IMR-90 (cell line): ENCODE data around the gene ABCC9. TPM values are rescaled to one million over a fixed set of nuclear protein-coding genes. Genes with fewer than 3 reads are reported as not detected.

ENCODE experiments used
- ATAC-seq: fragments of 200-7000 bp; cut with Tn5 transposase; 2 replicates; pipeline ENCODE4 v1.9.1; 2020; ENCODE audit warnings: low read depth, mild to moderate bottlenecking, moderate library complexity
- BruUV-seq: library from RNA; stranded (reverse); fragments of 400-500 nt; replicated peaks from 2 replicates; lab custom pipeline; 2021; lab: Mats Ljungman, UMichigan
- CTCF ChIA-PET: fragments of 300-600 bp; formaldehyde crosslinking; extraction: SDS; loops from one replicate; lab custom pipeline; 2021; ENCODE audit warnings: antibody characterized with exemption; lab: Yijun Ruan, JAX
- POLR2A ChIA-PET: fragments of 300-600 bp; sonication (Branson Sonifier 250); formaldehyde crosslinking; loops from one replicate; lab custom pipeline; 2022; ENCODE audit warnings: antibody characterized with exemption; ENCODE audit not compliant: unreplicated experiment; lab: Charles Lee
- DNase-seq: peaks from one replicate; pipeline ENCODE4 v3.0.0; 2013
- H2AFZ ChIP-seq: replicated peaks from 2 replicates; pipeline ENCODE3; 2013; ENCODE audit warnings: low read length, mild to moderate bottlenecking; ENCODE audit not compliant: poor library complexity
- H2AK5ac ChIP-seq: 2 replicates; pipeline ENCODE4 v1.6.1; 2013; ENCODE audit warnings: low read depth, low read length, inconsistent platforms
- H2AK9ac ChIP-seq: replicated peaks from 2 replicates; pipeline ENCODE3; 2013; ENCODE audit warnings: mild to moderate bottlenecking, low read depth, low read length, moderate library complexity; ENCODE audit not compliant: poor library complexity
- H2BK120ac ChIP-seq: 2 replicates; pipeline ENCODE4 v1.6.1; 2013; ENCODE audit warnings: low read depth, low read length, inconsistent platforms
- H2BK15ac ChIP-seq: 3 replicates; pipeline ENCODE4 v1.6.1; 2013; ENCODE audit warnings: low read depth, low read length, inconsistent platforms
- H2BK20ac ChIP-seq: 2 replicates; pipeline ENCODE4 v1.6.1; 2013; ENCODE audit warnings: low read depth, mild to moderate bottlenecking, inconsistent platforms, low read length, moderate library complexity
- H2BK5ac ChIP-seq: 2 replicates; pipeline ENCODE4 v1.6.1; 2013; ENCODE audit warnings: mild to moderate bottlenecking, low read depth, low read length, inconsistent platforms; ENCODE audit not compliant: poor library complexity, severe bottlenecking
- H3K14ac ChIP-seq: replicated peaks from 2 replicates; pipeline ENCODE4 v1.6.1; 2013; ENCODE audit warnings: low read depth, low read length, inconsistent platforms
- H3K18ac ChIP-seq: 2 replicates; pipeline ENCODE4 v1.6.1; 2013; ENCODE audit warnings: low read depth, low read length, control low read depth
- H3K23ac ChIP-seq: 2 replicates; pipeline ENCODE4 v1.6.1; 2013; ENCODE audit warnings: low read depth, low read length, inconsistent platforms
- H3K27ac ChIP-seq: 2 replicates; pipeline ENCODE4 v1.5.1; 2013; ENCODE audit warnings: mild to moderate bottlenecking, control low read depth, low read length; ENCODE audit not compliant: insufficient read depth
- H3K27me3 ChIP-seq: 2 replicates; pipeline ENCODE4 v1.6.1; 2013; ENCODE audit warnings: low read length; ENCODE audit not compliant: control insufficient read depth, insufficient read depth
- H3K36me3 ChIP-seq: 2 replicates; pipeline ENCODE4 v1.6.1; 2013; ENCODE audit warnings: low read length, mixed read lengths; ENCODE audit not compliant: control insufficient read depth, insufficient read depth
- H3K4ac ChIP-seq: 2 replicates; pipeline ENCODE4 v1.6.1; 2013; ENCODE audit warnings: low read depth, low read length, inconsistent platforms
- H3K4me1 ChIP-seq: 2 replicates; pipeline ENCODE4 v1.6.1; 2013; ENCODE audit warnings: low read length, mixed read lengths; ENCODE audit not compliant: control insufficient read depth, insufficient read depth
- H3K4me2 ChIP-seq: 2 replicates; pipeline ENCODE4 v1.6.1; 2013; ENCODE audit warnings: low read depth, mild to moderate bottlenecking, control low read depth, low read length, moderate library complexity
- H3K4me3 ChIP-seq: 2 replicates; pipeline ENCODE4 v1.5.1; 2013; ENCODE audit warnings: low read depth, mild to moderate bottlenecking, control low read depth, low read length, moderate library complexity; ENCODE audit not compliant: insufficient read depth
- H3K56ac ChIP-seq: 2 replicates; pipeline ENCODE4 v1.6.1; 2013; ENCODE audit warnings: low read length, inconsistent platforms; ENCODE audit not compliant: insufficient read depth; ENCODE audit errors: extremely low read depth
- H3K79me1 ChIP-seq, 2 experiments: 2 replicates each; pipeline ENCODE4 v1.6.1; 2013; ENCODE audit warnings: low read length in 2 of 2, inconsistent platforms in 1 of 2, low read depth in 1 of 2
- H3K9ac ChIP-seq: 2 replicates; pipeline ENCODE4 v1.6.1; 2013; ENCODE audit warnings: low read depth, low read length, control low read depth
- H3K9me1 ChIP-seq: 2 replicates; pipeline ENCODE4 v1.6.1; 2013; ENCODE audit warnings: low read length, inconsistent platforms; ENCODE audit not compliant: insufficient read depth
- H3K9me3 ChIP-seq: 2 replicates; pipeline ENCODE4 v1.6.1; 2013; ENCODE audit warnings: low read length; ENCODE audit not compliant: control insufficient read depth, insufficient read depth
- H4K20me1 ChIP-seq: 2 replicates; pipeline ENCODE4 v1.6.1; 2013; ENCODE audit warnings: low read length, inconsistent platforms; ENCODE audit not compliant: insufficient read depth
- H4K5ac ChIP-seq: 2 replicates; pipeline ENCODE4 v1.6.1; 2013; ENCODE audit warnings: mild to moderate bottlenecking, low read depth, low read length, control low read depth
- H4K8ac ChIP-seq, 2 experiments: 2 replicates each; pipeline ENCODE4 v1.6.1; 2013; ENCODE audit warnings: low read depth in 2 of 2, low read length in 2 of 2, control low read depth in 1 of 2, inconsistent platforms in 1 of 2
- H4K91ac ChIP-seq: 2 replicates; pipeline ENCODE4 v1.6.1; 2013; ENCODE audit warnings: low read depth, low read length, inconsistent platforms; ENCODE audit not compliant: insufficient read depth
- WGBS, 2 experiments: methylation state at CpG; one replicate each; pipeline versions ENCODE4 v1.1.5 to v1.1.7; 2013; ENCODE audit warnings: missing lambda C conversion rate in 2 of 2; ENCODE audit not compliant: insufficient read length in 1 of 2; ENCODE audit errors: extremely low coverage in 2 of 2; 5-methylcytosine and 5-hydroxymethylcytosine counted together
- dilution Hi-C: fragments of 300-500 bp; cut with HindIII; formaldehyde crosslinking; loops from one replicate; pipeline ENCODE4 v1.14.3; 2018; ENCODE audit warnings: low sequenced_read_pairs; ENCODE audit not compliant: unreplicated experiment
- in situ Hi-C: fragments of 300-500 bp; cut with MboI; formaldehyde crosslinking; loops from 3 replicates; pipeline ENCODE4 v1.14.3; 2019; ENCODE audit warnings: low sequenced_read_pairs, inconsistent platforms, mixed read lengths
- intact Hi-C: fragments of 100-400 bp; cut with micrococcal nuclease; formaldehyde crosslinking; loops from 2 replicates; pipeline ENCODE4 v1.10.0; 2022
- polyA plus RNA-seq, 3 experiments: library from polyadenylated mRNA; depleted of rRNA; stranded (reverse); fragments of >200 nt; gene quantifications; 2 replicates each; pipeline ENCODE4 v1.2.3, GENCODE V29; 2012; ENCODE audit warnings: low replicate concordance in 1 of 3
- total RNA-seq: library from RNA; depleted of rRNA; stranded (reverse); fragments of >200 nt; gene quantifications from 2 replicates; pipeline ENCODE4 v1.2.3, GENCODE V29; 2012
- TF ChIP-seq, protein P1 (sequence below): conservative IDR thresholded peaks from 2 replicates; pipeline ENCODE4 v1.5.1; 2012; ENCODE audit warnings: mild to moderate bottlenecking, low read depth, low read length, improper control_type of control experiment

The ABCC9 gene
- total and polyA plus RNA-seq, 2 of the 4 experiments (the other 2 are of a cell fraction) = 1.2 to 6.6 TPM

DNA sequence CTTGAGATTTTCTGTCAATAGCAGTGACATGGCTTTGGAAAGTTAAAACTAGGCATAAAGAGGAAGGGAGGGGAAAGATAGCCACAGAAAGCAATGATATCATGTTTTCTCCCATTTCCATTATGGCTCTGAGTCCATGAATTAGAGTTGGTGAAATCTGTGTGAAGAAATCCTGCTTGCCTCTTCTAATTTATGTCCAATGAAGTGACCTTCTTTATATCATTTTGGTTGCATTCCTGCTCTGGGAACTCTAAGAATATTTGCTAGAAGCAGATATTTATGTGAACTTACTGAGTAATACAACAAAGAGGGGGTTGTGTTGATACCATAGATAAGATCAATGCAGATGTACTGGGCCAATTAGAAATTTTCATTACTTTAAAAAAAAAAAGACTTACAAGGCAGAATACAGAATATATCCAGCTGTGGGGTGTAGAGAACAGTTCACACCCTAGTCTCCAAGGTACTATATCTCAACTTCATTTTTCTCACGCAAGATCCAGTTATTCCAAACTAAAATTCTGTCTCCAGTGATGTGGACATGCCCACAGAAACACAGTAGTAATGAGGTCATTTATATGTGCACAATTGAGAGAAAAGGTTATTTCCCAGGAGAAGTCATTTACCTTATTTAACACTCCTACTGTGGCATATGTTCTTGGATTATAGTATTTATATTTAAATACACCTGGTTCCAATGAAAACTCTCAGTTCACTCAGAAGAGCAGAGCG is 115.2 kb downstream of the ABCC9 start:
- in situ Hi-C loops = no loop called here
- Histone ChIP-seq H3K9me3 (no peaks in the 10 kb centered on the region), H3K36me3 (no peaks in the 10 kb centered on the region), H3K4me1 (no peaks in the 10 kb centered on the region), H3K9me1 (no peaks in the 10 kb centered on the region), H2BK120ac (no peak overlapping the region), H4K91ac (no peak overlapping the region), H2BK5ac (no peak overlapping the region), H2AK9ac (no peak overlapping the region), H3K14ac (no peak overlapping the region), H3K4me2 (no peak overlapping the region), H2AFZ (no peak overlapping the region), H3K4me3 (no peak overlapping the region), H2AK5ac (no peak overlapping the region), H3K79me1 (no peaks in the 10 kb centered on the region), H4K20me1 (no peaks in the 10 kb centered on the region), H3K4ac (no peak overlapping the region), H3K23ac (no peak overlapping the region), H4K8ac (no peak overlapping the region), H2BK20ac (no peak overlapping the region), H3K27ac (no peak overlapping the region), H3K18ac (no peak overlapping the region; the same call in 1 of the 2 replicates), H3K56ac (no peak overlapping the region), H3K9ac (no peak overlapping the region), H4K5ac (no peak overlapping the region), H2BK15ac (no peak overlapping the region), H3K27me3 (no peaks in the 10 kb centered on the region)
- no peak for ATAC-seq
- TF ChIP-seq, protein P1, sequence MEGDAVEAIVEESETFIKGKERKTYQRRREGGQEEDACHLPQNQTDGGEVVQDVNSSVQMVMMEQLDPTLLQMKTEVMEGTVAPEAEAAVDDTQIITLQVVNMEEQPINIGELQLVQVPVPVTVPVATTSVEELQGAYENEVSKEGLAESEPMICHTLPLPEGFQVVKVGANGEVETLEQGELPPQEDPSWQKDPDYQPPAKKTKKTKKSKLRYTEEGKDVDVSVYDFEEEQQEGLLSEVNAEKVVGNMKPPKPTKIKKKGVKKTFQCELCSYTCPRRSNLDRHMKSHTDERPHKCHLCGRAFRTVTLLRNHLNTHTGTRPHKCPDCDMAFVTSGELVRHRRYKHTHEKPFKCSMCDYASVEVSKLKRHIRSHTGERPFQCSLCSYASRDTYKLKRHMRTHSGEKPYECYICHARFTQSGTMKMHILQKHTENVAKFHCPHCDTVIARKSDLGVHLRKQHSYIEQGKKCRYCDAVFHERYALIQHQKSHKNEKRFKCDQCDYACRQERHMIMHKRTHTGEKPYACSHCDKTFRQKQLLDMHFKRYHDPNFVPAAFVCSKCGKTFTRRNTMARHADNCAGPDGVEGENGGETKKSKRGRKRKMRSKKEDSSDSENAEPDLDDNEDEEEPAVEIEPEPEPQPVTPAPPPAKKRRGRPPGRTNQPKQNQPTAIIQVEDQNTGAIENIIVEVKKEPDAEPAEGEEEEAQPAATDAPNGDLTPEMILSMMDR = no peak
- intact Hi-C loops = loop anchor here (5.0 kb wide), 1 partner anchor 116 kb away; the partner anchor contains the start of gene ABCC9
- POLR2A ChIA-PET = no interaction called here
- no peak for DNase-seq
- CTCF ChIA-PET = no interaction called here
- BruUV-seq = no TSS peak
- dilution Hi-C loops = no loop called here
- WGBS, 2 experiments = no CpG with 5 or more reads among the region's 2 CpGs
